GM12872 (cell line): Measurements from ENCODE around the gene SLC16A7.

Experiments used
- TF ChIP-seq, protein P1 (sequence below): IDR thresholded peaks from 3 replicates; pipeline ENCODE4 v1.5.1; 2011; ENCODE audit warnings: low read depth, mild to moderate bottlenecking, low read length, moderate library complexity; ENCODE audit not compliant: insufficient read depth

The SLC16A7 gene

DNA sequence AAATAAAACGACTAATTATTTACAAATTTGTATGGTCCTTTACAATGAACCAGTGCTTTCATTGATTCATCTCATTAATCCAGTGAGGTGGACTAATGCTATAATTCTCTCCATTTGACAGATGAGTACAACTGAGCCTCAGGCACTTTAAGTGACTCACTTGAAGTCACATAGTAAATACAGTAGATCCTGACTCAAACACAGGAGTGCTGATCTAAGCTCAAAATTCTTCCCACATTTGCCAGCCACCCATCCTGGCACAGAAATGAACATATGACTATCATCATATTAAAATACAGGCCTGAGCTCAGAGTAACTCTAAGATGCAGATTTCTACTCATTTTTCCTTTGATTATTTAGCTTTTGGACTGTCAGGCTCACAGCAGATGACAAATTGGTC lies 30.6 kb downstream of the SLC16A7 start:
- TF ChIP-seq, protein P1, sequence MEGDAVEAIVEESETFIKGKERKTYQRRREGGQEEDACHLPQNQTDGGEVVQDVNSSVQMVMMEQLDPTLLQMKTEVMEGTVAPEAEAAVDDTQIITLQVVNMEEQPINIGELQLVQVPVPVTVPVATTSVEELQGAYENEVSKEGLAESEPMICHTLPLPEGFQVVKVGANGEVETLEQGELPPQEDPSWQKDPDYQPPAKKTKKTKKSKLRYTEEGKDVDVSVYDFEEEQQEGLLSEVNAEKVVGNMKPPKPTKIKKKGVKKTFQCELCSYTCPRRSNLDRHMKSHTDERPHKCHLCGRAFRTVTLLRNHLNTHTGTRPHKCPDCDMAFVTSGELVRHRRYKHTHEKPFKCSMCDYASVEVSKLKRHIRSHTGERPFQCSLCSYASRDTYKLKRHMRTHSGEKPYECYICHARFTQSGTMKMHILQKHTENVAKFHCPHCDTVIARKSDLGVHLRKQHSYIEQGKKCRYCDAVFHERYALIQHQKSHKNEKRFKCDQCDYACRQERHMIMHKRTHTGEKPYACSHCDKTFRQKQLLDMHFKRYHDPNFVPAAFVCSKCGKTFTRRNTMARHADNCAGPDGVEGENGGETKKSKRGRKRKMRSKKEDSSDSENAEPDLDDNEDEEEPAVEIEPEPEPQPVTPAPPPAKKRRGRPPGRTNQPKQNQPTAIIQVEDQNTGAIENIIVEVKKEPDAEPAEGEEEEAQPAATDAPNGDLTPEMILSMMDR: no peak

DNA sequence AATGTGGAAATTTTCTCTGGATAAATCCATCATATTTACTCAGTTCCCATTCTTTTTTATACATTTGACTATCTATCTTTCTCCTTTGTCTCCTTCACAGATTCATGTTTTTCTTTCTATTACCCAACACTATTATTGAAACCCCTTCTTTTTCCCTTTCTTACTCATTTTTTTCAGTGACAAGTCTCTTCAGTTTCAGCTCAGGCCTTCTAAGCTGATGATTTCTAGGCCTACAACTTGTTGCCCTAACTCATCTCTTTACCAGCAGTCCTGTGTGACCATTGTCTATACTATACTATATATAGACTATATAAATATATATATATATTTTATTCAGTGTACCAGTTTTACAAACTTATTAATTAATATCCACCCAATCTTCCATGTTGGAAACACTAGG lies 31.8 kb downstream of the SLC16A7 start:
- TF ChIP-seq, protein P1: no peak

DNA sequence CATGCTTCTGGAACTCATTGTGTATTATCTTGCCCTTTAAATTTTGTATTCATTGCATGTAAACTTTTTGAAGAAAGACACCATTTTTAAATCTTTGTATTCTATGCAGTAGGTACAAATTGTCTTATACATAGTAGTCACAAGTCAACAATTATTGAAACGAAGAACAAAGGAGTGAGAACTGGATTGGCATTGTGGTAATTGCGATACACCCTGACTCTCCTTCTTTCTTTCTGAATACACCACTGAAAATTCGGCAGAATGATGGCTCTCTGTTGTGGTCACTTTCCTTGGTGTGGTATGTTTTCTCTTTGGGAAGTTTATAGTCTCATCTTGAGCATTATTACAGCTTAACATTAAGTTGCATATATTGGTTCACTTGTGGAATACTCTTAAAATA lies 34.1 kb downstream of the SLC16A7 start:
- TF ChIP-seq, protein P1: no peak

DNA sequence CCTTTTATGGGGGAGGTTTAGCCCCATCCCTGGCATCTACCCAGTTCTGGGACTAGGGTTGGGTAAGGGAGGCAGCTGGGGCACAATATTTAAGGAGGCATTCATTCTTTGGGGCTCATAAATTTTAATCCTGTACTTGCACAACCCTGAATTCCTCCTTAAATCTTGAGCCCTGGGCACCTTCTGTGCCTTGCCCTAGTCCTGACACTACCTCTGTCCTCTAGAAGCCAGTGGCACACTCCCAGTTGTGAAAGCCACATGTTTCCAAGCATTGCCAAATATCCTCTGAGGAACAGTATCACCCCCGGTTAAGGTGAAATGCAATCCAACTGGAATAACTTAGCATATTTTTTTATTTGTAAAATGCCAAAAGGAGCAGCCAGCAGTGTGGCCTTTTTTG lies 36.6 kb downstream of the SLC16A7 start:
- TF ChIP-seq, protein P1: no peak

DNA sequence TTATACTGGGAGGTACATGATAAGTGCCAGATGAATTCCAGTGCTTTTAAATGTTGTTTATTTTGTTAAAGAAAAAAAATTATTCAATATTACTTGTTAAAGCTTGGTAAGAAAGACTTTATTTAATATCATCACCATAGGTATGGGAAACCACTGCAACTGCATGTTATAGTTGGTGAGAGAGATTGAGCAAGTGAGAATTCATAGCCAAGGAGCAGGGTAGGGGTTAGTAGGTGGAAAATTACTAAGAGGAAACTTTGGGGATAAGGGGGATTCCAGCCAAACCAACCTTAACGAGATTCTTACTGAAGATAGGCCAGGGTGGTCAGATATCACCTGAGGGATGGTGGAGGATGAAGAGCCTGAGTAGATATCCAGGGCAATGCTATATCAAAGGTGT lies 38.4 kb downstream of the SLC16A7 start:
- TF ChIP-seq, protein P1: no peak

DNA sequence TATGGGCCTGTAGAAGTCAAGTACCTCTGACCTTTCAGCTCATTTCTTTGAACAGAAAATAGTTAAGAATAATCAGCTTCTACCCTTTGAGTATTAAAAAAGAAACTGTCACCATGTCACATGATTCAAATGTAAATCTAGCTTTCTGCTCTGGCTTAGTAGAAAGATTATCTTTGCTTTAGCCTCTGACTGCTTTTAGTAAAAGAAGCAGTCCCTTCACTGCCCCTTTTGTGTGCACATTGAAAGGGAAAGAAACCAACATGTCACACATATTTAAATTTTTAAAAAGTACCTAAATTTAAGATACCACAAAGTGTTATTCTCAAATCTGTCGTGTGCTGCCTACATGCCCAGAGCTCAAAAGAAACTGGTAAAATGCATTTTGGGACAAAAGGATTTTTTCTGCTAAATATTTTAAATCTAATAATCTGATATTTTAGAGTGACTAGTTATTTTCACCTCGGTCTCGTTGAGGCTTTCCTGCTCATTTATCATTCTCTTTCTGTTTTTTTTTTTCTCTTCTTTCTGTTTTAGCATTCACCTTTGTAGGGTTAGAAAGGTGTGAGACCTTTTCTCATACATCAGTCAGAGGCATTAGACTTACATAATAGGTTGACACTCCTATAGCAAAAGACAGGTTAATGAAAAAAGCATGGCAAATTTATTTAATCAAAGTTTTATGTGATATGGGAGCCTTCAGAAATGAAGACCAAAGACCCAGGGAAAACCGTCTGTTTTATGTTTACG lies 41.3 kb downstream of the SLC16A7 start:
- TF ChIP-seq, protein P1: no peak

DNA sequence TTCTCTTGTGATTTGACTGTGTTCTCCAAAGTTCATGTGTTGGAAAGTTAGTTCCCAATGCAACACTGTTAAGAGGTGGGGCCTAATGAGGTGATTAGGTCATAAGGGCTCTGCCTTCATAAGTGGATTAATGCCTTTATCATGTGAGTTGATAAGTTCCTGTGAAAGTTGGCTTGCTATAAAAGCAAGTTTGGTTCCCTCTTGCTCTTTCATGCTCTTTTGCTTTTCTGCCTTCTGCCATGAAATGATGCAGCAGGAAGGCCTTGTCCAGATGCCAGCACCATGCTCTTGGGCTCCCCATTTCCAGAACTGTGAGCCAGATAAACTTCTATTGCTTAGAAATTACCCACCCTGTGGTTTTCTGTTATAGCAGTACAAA lies 41.9 kb downstream of the SLC16A7 start:
- TF ChIP-seq, protein P1: no peak
